ENCODE measurements around the gene HADHA.

DNA sequence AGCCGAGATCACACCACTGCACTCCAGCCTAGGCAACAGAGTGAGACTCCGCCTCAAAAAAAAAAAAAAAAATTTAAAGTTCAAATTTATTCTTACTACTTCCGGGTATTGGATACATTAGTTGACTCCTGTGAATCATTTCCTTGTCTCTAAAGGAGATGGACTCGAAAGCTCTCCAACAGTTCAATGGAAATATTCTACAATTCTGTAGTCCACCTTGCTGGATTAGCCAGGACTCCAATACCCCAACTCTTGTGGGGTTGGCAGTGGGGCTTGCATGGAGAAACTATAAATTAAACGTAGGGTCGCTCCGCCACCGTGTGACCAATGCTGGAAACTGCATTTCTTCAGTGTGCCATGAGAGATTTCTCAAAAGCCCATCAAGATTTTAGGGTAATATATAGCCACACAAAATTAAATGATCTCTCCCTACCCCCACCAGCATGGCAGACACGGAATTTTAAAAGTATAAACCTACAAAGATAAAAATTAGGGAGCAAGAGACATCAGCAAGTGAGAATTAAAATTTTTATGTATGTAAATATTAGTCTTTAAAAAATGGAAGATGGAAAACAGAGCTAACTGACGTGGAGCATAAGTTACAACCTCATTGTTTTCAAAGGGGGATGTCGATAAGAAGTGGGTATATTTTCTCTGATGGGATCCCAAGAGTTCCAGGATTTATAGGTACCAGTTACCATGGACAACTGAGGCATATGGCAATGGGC lies 99.3 kb downstream of the HADHA start:
- TF ChIP-seq, protein P1, sequence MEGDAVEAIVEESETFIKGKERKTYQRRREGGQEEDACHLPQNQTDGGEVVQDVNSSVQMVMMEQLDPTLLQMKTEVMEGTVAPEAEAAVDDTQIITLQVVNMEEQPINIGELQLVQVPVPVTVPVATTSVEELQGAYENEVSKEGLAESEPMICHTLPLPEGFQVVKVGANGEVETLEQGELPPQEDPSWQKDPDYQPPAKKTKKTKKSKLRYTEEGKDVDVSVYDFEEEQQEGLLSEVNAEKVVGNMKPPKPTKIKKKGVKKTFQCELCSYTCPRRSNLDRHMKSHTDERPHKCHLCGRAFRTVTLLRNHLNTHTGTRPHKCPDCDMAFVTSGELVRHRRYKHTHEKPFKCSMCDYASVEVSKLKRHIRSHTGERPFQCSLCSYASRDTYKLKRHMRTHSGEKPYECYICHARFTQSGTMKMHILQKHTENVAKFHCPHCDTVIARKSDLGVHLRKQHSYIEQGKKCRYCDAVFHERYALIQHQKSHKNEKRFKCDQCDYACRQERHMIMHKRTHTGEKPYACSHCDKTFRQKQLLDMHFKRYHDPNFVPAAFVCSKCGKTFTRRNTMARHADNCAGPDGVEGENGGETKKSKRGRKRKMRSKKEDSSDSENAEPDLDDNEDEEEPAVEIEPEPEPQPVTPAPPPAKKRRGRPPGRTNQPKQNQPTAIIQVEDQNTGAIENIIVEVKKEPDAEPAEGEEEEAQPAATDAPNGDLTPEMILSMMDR (conservative IDR thresholded peaks at IDR 0.05) = peak; percentile 85
- TF ChIP-seq ZFX (IDR thresholded peaks at IDR 0.05) = no peak

Data from C4-2B (cell line).